IMR-90 (cell line): ENCODE measurements around the gene SORL1. TPM values are rescaled to one million over a fixed set of nuclear protein-coding genes. Genes with fewer than 3 reads are reported as not detected.

ENCODE experiments used
- ATAC-seq: fragments of 200-7000 bp; cut with Tn5 transposase; 2 replicates; pipeline ENCODE4 v1.9.1; 2020; ENCODE audit warnings: low read depth, mild to moderate bottlenecking, moderate library complexity
- BruUV-seq: library from RNA; stranded (reverse); fragments of 400-500 nt; replicated peaks from 2 replicates; lab custom pipeline; 2021; lab: Mats Ljungman, UMichigan
- CTCF ChIA-PET: fragments of 300-600 bp; formaldehyde crosslinking; extraction: SDS; loops from one replicate; lab custom pipeline; 2021; ENCODE audit warnings: antibody characterized with exemption; lab: Yijun Ruan, JAX
- POLR2A ChIA-PET: fragments of 300-600 bp; sonication (Branson Sonifier 250); formaldehyde crosslinking; loops from one replicate; lab custom pipeline; 2022; ENCODE audit warnings: antibody characterized with exemption; ENCODE audit not compliant: unreplicated experiment; lab: Charles Lee
- DNase-seq: peaks from one replicate; pipeline ENCODE4 v3.0.0; 2013
- H2AFZ ChIP-seq: replicated peaks from 2 replicates; pipeline ENCODE3; 2013; ENCODE audit warnings: low read length, mild to moderate bottlenecking; ENCODE audit not compliant: poor library complexity
- H2AK5ac ChIP-seq: 2 replicates; pipeline ENCODE4 v1.6.1; 2013; ENCODE audit warnings: low read depth, low read length, inconsistent platforms
- H2AK9ac ChIP-seq: replicated peaks from 2 replicates; pipeline ENCODE3; 2013; ENCODE audit warnings: mild to moderate bottlenecking, low read depth, low read length, moderate library complexity; ENCODE audit not compliant: poor library complexity
- H2BK120ac ChIP-seq: 2 replicates; pipeline ENCODE4 v1.6.1; 2013; ENCODE audit warnings: low read depth, low read length, inconsistent platforms
- H2BK15ac ChIP-seq: 3 replicates; pipeline ENCODE4 v1.6.1; 2013; ENCODE audit warnings: low read depth, low read length, inconsistent platforms
- H2BK20ac ChIP-seq: 2 replicates; pipeline ENCODE4 v1.6.1; 2013; ENCODE audit warnings: low read depth, mild to moderate bottlenecking, inconsistent platforms, low read length, moderate library complexity
- H2BK5ac ChIP-seq: 2 replicates; pipeline ENCODE4 v1.6.1; 2013; ENCODE audit warnings: mild to moderate bottlenecking, low read depth, low read length, inconsistent platforms; ENCODE audit not compliant: poor library complexity, severe bottlenecking
- H3K14ac ChIP-seq: replicated peaks from 2 replicates; pipeline ENCODE4 v1.6.1; 2013; ENCODE audit warnings: low read depth, low read length, inconsistent platforms
- H3K18ac ChIP-seq: 2 replicates; pipeline ENCODE4 v1.6.1; 2013; ENCODE audit warnings: low read depth, low read length, control low read depth
- H3K23ac ChIP-seq: 2 replicates; pipeline ENCODE4 v1.6.1; 2013; ENCODE audit warnings: low read depth, low read length, inconsistent platforms
- H3K27ac ChIP-seq: 2 replicates; pipeline ENCODE4 v1.5.1; 2013; ENCODE audit warnings: mild to moderate bottlenecking, control low read depth, low read length; ENCODE audit not compliant: insufficient read depth
- H3K27me3 ChIP-seq: 2 replicates; pipeline ENCODE4 v1.6.1; 2013; ENCODE audit warnings: low read length; ENCODE audit not compliant: control insufficient read depth, insufficient read depth
- H3K36me3 ChIP-seq: 2 replicates; pipeline ENCODE4 v1.6.1; 2013; ENCODE audit warnings: low read length, mixed read lengths; ENCODE audit not compliant: control insufficient read depth, insufficient read depth
- H3K4ac ChIP-seq: 2 replicates; pipeline ENCODE4 v1.6.1; 2013; ENCODE audit warnings: low read depth, low read length, inconsistent platforms
- H3K4me1 ChIP-seq: 2 replicates; pipeline ENCODE4 v1.6.1; 2013; ENCODE audit warnings: low read length, mixed read lengths; ENCODE audit not compliant: control insufficient read depth, insufficient read depth
- H3K4me2 ChIP-seq: 2 replicates; pipeline ENCODE4 v1.6.1; 2013; ENCODE audit warnings: low read depth, mild to moderate bottlenecking, control low read depth, low read length, moderate library complexity
- H3K4me3 ChIP-seq: 2 replicates; pipeline ENCODE4 v1.5.1; 2013; ENCODE audit warnings: low read depth, mild to moderate bottlenecking, control low read depth, low read length, moderate library complexity; ENCODE audit not compliant: insufficient read depth
- H3K56ac ChIP-seq: 2 replicates; pipeline ENCODE4 v1.6.1; 2013; ENCODE audit warnings: low read length, inconsistent platforms; ENCODE audit not compliant: insufficient read depth; ENCODE audit errors: extremely low read depth
- H3K79me1 ChIP-seq, 2 experiments: 2 replicates each; pipeline ENCODE4 v1.6.1; 2013; ENCODE audit warnings: low read length in 2 of 2, inconsistent platforms in 1 of 2, low read depth in 1 of 2
- H3K9ac ChIP-seq: 2 replicates; pipeline ENCODE4 v1.6.1; 2013; ENCODE audit warnings: low read depth, low read length, control low read depth
- H3K9me1 ChIP-seq: 2 replicates; pipeline ENCODE4 v1.6.1; 2013; ENCODE audit warnings: low read length, inconsistent platforms; ENCODE audit not compliant: insufficient read depth
- H3K9me3 ChIP-seq: 2 replicates; pipeline ENCODE4 v1.6.1; 2013; ENCODE audit warnings: low read length; ENCODE audit not compliant: control insufficient read depth, insufficient read depth
- H4K20me1 ChIP-seq: 2 replicates; pipeline ENCODE4 v1.6.1; 2013; ENCODE audit warnings: low read length, inconsistent platforms; ENCODE audit not compliant: insufficient read depth
- H4K5ac ChIP-seq: 2 replicates; pipeline ENCODE4 v1.6.1; 2013; ENCODE audit warnings: mild to moderate bottlenecking, low read depth, low read length, control low read depth
- H4K8ac ChIP-seq, 2 experiments: 2 replicates each; pipeline ENCODE4 v1.6.1; 2013; ENCODE audit warnings: low read depth in 2 of 2, low read length in 2 of 2, control low read depth in 1 of 2, inconsistent platforms in 1 of 2
- H4K91ac ChIP-seq: 2 replicates; pipeline ENCODE4 v1.6.1; 2013; ENCODE audit warnings: low read depth, low read length, inconsistent platforms; ENCODE audit not compliant: insufficient read depth
- CHD1 ChIP-seq: IDR thresholded peaks from 2 replicates; pipeline ENCODE4 v1.6.1; 2012; ENCODE audit warnings: low read depth, low read length, improper control_type of control experiment
- ELK1 ChIP-seq: fragments of 150-350 bp; IDR thresholded peaks from 2 replicates; pipeline ENCODE4 v1.6.1; 2016; ENCODE audit warnings: low read depth, mild to moderate bottlenecking, low read length, moderate library complexity, borderline replicate concordance
- NFE2L2 ChIP-seq: fragments of 150-350 bp; IDR thresholded peaks from 2 replicates; pipeline ENCODE4 v1.6.1; 2016; ENCODE audit warnings: low read depth, mild to moderate bottlenecking, low read length
- RAD21 ChIP-seq: IDR thresholded peaks from 2 replicates; pipeline ENCODE4 v1.6.1; 2012; ENCODE audit warnings: low read length, improper control_type of control experiment
- RFX5 ChIP-seq: IDR thresholded peaks from 2 replicates; pipeline ENCODE4 v1.8.0; 2012; ENCODE audit warnings: low read depth, mild to moderate bottlenecking, low read length, moderate library complexity
- SMC3 ChIP-seq: fragments of 150-350 bp; IDR thresholded peaks from 2 replicates; pipeline ENCODE4 v1.6.1; 2016; ENCODE audit warnings: low read depth, mild to moderate bottlenecking, antibody characterized with exemption, low read length, moderate library complexity
- WGBS, 2 experiments: methylation state at CpG; one replicate each; pipeline versions ENCODE4 v1.1.5 to v1.1.7; 2013; ENCODE audit warnings: missing lambda C conversion rate in 2 of 2; ENCODE audit not compliant: insufficient read length in 1 of 2; ENCODE audit errors: extremely low coverage in 2 of 2; 5-methylcytosine and 5-hydroxymethylcytosine counted together
- dilution Hi-C: fragments of 300-500 bp; cut with HindIII; formaldehyde crosslinking; loops from one replicate; pipeline ENCODE4 v1.14.3; 2018; ENCODE audit warnings: low sequenced_read_pairs; ENCODE audit not compliant: unreplicated experiment
- in situ Hi-C: fragments of 300-500 bp; cut with MboI; formaldehyde crosslinking; loops from 3 replicates; pipeline ENCODE4 v1.14.3; 2019; ENCODE audit warnings: low sequenced_read_pairs, inconsistent platforms, mixed read lengths
- intact Hi-C: fragments of 100-400 bp; cut with micrococcal nuclease; formaldehyde crosslinking; loops from 2 replicates; pipeline ENCODE4 v1.10.0; 2022
- polyA plus RNA-seq, 3 experiments: library from polyadenylated mRNA; depleted of rRNA; stranded (reverse); fragments of >200 nt; gene quantifications; 2 replicates each; pipeline ENCODE4 v1.2.3, GENCODE V29; 2012; ENCODE audit warnings: low replicate concordance in 1 of 3
- total RNA-seq: library from RNA; depleted of rRNA; stranded (reverse); fragments of >200 nt; gene quantifications from 2 replicates; pipeline ENCODE4 v1.2.3, GENCODE V29; 2012

SORL1 gene
- total and polyA plus RNA-seq, 2 of the 4 experiments (the other 2 are of a cell fraction) = 1.0 to 2.0 TPM

- no TSS peak for BruUV-seq
- no peak overlapping the region for H3K27ac ChIP-seq
- H3K9me1 ChIP-seq = no peaks in the 10 kb centered on the region
- H4K8ac ChIP-seq = no peak overlapping the region
- ATAC-seq (no peak), DNase-seq (no peak)
- no peaks in the 10 kb centered on the region for H3K79me1 ChIP-seq
- ChIA-PET POLR2A (no interaction called here), CTCF (interaction anchor here (0.8 kb wide), 1 partner anchor 41 kb away, joined by 3 read pairs; no protein-coding TSS in a partner anchor)
- H3K4me3 ChIP-seq = no peak overlapping the region
- no peaks in the 10 kb centered on the region for H4K20me1 ChIP-seq
- H2AK9ac ChIP-seq = no peak overlapping the region
- H3K4me2 ChIP-seq = no peak overlapping the region
- peaks cover 4% of the 10 kb centered on the region; the same call in 1 of the 2 replicates for H3K27me3 ChIP-seq
- H3K4ac ChIP-seq = no peak overlapping the region
- no peak overlapping the region for H3K18ac ChIP-seq
- no peak overlapping the region for H3K9ac ChIP-seq
- H2BK5ac ChIP-seq = no peak overlapping the region
- H2AK5ac ChIP-seq = no peak overlapping the region
- in situ Hi-C loops = no loop called here
- peaks cover 4% of the 10 kb centered on the region; the same call in 1 of the 2 replicates for H3K4me1 ChIP-seq
- H2BK20ac ChIP-seq = no peak overlapping the region
- 91% methylated on average over 4 of the region's 7 CpGs; no CpG with 5 or more reads in 1 of the 2 experiments for WGBS, 2 experiments
- H4K5ac ChIP-seq = no peak overlapping the region
- no peaks in the 10 kb centered on the region for H3K9me3 ChIP-seq
- H2AFZ ChIP-seq = no peak overlapping the region
- no peak overlapping the region for H3K56ac ChIP-seq
- no peak overlapping the region for H3K23ac ChIP-seq
- H3K14ac ChIP-seq = no peak overlapping the region
- 0 out of 2 replicates have a peak, but pooled peaks cover 1% of the 10 kb centered on the region for H3K36me3 ChIP-seq
- TF ChIP-seq SMC3 = no peak
- TF ChIP-seq RFX5 = no peak
- no peak for TF ChIP-seq ELK1
- TF ChIP-seq CHD1 = no peak
- no peak for TF ChIP-seq NFE2L2
- no peak for TF ChIP-seq RAD21
- no peak overlapping the region for H4K91ac ChIP-seq
- H2BK120ac ChIP-seq = no peak overlapping the region
- intact Hi-C loops = no loop called here
- dilution Hi-C loops = no loop called here
- no peak overlapping the region for H2BK15ac ChIP-seq
Observed at GRCh38 chr11:121494355-121495099, 42.4 kb downstream of the SORL1 start.
